Endothelial cell (in vitro differentiated cells): Measurements from ENCODE around the gene TRPT1. TPM values are rescaled to one million over a fixed set of nuclear protein-coding genes. Genes with fewer than 3 reads are reported as not detected.
A peak's percentile ranks its signal among the peaks of the same experiment; 100 is the strongest.

ENCODE experiments used
- DNase-seq: peaks from one replicate; pipeline ENCODE4 v3.0.0; 2021; ENCODE audit warnings: low spot score
- H3K27ac Mint-ChIP-seq: one replicate; pipeline ENCODE4 v1.8.0; 2021; ENCODE audit warnings: mixed read lengths, inconsistent platforms; ENCODE audit not compliant: unreplicated experiment
- H3K27me3 Mint-ChIP-seq: one replicate; pipeline ENCODE4 v1.8.0; 2021; ENCODE audit warnings: mild to moderate bottlenecking, moderate library complexity, mixed read lengths, inconsistent platforms; ENCODE audit not compliant: unreplicated experiment
- H3K36me3 Mint-ChIP-seq: one replicate; pipeline ENCODE4 v1.8.0; 2021; ENCODE audit warnings: mild to moderate bottlenecking, low read depth, mixed read lengths, inconsistent platforms; ENCODE audit not compliant: unreplicated experiment
- H3K4me1 Mint-ChIP-seq: one replicate; pipeline ENCODE4 v1.8.0; 2021; ENCODE audit warnings: mild to moderate bottlenecking, mixed read lengths, inconsistent platforms; ENCODE audit not compliant: unreplicated experiment
- H3K4me3 Mint-ChIP-seq: one replicate; pipeline ENCODE4 v1.8.0; 2021; ENCODE audit warnings: mild to moderate bottlenecking, mixed read lengths, inconsistent platforms; ENCODE audit not compliant: unreplicated experiment
- H3K9me3 Mint-ChIP-seq: one replicate; pipeline ENCODE4 v1.8.0; 2021; ENCODE audit warnings: mixed read lengths, inconsistent platforms; ENCODE audit not compliant: unreplicated experiment
- total RNA-seq: library from RNA; stranded (reverse); fragmentation: NEBNext Ultra II Directional; extraction: Animal tissue kit (Norgen Biotek cat#: 25700); gene quantifications from one replicate; pipeline ENCODE4 v1.2.1, GENCODE V29; 2021; ENCODE audit not compliant: unreplicated experiment
- TF ChIP-seq, protein P1 (sequence below): fragments of 200-600 bp; sonication (generic); IDR thresholded peaks from one replicate; pipeline ENCODE4 v1.5.0; 2021; ENCODE audit warnings: antibody characterized with exemption; ENCODE audit not compliant: unreplicated experiment

TRPT1 gene
- total RNA-seq, 1 donor from 2014 or later, result 23.2 TPM

DNA sequence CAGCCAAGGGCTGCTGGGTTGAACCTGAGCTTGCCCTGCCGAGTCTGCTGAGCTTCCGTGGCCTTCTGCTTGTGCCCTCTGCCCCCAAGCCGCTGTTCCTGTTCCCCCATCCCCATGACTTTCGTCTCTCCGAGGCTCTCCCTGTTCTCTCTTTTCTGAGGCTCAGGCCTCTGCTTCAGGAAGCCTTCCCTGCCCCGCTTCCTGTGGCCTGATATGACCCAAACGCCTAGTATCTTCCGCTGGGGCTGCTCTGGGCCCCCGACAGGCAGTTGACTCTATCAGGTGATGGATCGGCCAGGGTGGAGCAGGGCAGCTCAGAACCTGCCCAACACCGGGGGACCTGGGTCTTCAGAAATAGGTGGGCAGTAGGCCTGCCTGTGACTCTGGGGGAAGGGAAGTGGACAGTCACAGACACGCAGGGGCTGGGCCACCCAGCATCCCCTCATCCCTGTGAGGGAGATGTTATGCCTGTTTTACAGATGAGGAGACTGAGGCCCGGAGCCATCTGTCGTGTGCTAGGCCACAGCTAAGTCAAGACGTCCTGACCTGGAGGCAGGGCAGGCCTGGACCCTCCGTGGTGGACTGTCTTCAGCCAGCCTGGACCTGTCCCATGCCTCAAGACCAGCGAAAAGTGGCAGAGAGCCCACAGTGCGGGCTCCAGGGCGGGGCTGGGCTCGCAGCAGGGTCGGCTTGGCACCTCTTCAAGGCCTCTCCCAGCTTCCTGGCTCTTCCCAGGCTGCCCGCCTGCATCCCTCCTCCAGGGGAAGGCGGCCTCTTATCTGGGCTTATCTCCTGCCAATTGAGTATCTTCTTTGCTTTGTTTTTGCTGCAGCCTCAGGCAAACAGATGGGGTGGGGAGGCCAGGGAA lies 42.3 kb upstream of the TRPT1 start:
- Mint-ChIP-seq H3K4me1 (peaks cover 17% of the 10 kb centered on the region), H3K27ac (peak overlapping the region; percentile 95), H3K36me3 (peaks cover 14% of the 10 kb centered on the region), H3K27me3 (peaks cover 20% of the 10 kb centered on the region), H3K9me3 (no peaks in the 10 kb centered on the region), H3K4me3 (peak overlapping the region; percentile 87)
- TF ChIP-seq, protein P1, sequence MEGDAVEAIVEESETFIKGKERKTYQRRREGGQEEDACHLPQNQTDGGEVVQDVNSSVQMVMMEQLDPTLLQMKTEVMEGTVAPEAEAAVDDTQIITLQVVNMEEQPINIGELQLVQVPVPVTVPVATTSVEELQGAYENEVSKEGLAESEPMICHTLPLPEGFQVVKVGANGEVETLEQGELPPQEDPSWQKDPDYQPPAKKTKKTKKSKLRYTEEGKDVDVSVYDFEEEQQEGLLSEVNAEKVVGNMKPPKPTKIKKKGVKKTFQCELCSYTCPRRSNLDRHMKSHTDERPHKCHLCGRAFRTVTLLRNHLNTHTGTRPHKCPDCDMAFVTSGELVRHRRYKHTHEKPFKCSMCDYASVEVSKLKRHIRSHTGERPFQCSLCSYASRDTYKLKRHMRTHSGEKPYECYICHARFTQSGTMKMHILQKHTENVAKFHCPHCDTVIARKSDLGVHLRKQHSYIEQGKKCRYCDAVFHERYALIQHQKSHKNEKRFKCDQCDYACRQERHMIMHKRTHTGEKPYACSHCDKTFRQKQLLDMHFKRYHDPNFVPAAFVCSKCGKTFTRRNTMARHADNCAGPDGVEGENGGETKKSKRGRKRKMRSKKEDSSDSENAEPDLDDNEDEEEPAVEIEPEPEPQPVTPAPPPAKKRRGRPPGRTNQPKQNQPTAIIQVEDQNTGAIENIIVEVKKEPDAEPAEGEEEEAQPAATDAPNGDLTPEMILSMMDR, result no peak
- DNase-seq, result no peak

DNA sequence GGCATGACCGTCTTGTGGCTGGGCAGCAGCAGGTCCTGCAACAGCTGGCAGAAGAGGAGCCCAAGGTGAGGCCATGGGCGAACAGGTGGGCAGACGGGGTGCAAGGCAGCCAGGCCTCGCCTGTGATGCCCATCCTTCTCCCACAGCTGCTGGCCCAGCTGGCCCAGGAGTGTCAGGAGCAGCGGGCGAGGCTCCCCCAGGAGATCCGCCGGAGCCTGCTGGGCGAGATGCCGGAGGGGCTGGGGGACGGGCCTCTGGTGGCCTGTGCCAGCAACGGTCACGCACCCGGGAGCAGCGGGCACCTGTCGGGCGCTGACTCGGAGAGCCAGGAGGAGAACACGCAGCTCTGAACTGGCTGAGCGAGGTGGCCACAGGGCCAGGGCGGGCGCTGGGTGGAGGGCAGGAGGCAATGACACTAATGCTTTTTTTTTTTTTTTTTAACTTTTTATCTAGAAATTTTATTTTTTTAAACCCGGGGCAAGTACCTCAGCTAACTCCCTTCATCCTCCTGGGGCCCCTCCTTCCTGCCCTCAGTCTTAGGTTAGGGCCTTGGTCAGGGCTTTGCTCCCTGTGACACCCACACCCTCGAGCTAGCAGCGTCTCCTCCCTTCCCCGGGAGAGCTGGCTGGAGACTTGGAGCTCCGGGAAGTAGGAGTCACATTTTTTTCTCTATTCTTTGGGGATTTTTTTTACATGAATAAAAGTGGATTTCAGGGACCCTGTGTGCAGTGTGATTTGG lies 41.4 kb upstream of the TRPT1 start:
- peaks cover 17% of the 10 kb centered on the region for H3K36me3 Mint-ChIP-seq
- H3K27ac Mint-ChIP-seq, result no peak overlapping the region
- TF ChIP-seq, protein P1, result no peak
- H3K4me1 Mint-ChIP-seq, result peaks cover 21% of the 10 kb centered on the region
- no peak for DNase-seq
- peak overlapping the region; percentile 59 for H3K4me3 Mint-ChIP-seq
- peaks cover 20% of the 10 kb centered on the region for H3K27me3 Mint-ChIP-seq
- H3K9me3 Mint-ChIP-seq, result no peaks in the 10 kb centered on the region

DNA sequence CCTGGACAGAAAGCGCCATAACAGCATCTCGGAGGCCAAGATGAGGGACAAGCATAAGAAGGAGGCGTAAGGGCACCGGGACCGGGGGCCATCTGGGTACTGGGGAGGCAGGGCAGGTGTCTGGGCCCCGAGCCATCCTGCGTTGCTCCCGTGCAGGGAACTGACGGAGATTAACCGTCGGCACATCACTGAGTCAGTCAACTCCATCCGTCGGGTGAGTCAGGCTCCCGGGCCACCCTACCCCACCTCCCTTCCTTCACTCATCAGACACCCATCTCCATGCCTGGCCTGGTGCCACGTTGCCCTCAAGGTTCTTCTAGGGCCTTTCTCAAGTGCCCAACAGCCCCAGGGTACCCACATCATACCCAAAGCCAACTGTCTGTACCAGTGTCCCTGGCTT lies 40.4 kb upstream of the TRPT1 start:
- no peak overlapping the region for H3K4me3 Mint-ChIP-seq
- TF ChIP-seq, protein P1, result no peak
- DNase-seq, result no peak
- H3K27ac Mint-ChIP-seq, result no peak overlapping the region
- H3K27me3 Mint-ChIP-seq, result peaks cover 23% of the 10 kb centered on the region
- H3K36me3 Mint-ChIP-seq, result peaks cover 17% of the 10 kb centered on the region
- H3K9me3 Mint-ChIP-seq, result no peaks in the 10 kb centered on the region
- H3K4me1 Mint-ChIP-seq, result peaks cover 21% of the 10 kb centered on the region

GRCh38 chr11:64265176-64266160 lies 39.5 kb upstream of the TRPT1 start:
- TF ChIP-seq, protein P1, result no peak
- peaks cover 23% of the 10 kb centered on the region for H3K27me3 Mint-ChIP-seq
- H3K9me3 Mint-ChIP-seq, result no peaks in the 10 kb centered on the region
- H3K4me1 Mint-ChIP-seq, result peaks cover 21% of the 10 kb centered on the region
- DNase-seq, result no peak
- H3K27ac Mint-ChIP-seq, result no peak overlapping the region
- H3K4me3 Mint-ChIP-seq, result no peak overlapping the region
- H3K36me3 Mint-ChIP-seq, result peaks cover 17% of the 10 kb centered on the region
